Adrenal gland (tissue), 5 donors: ENCODE measurements around the gene NEDD9.

Source experiments
- POLR2A ChIP-seq, 2 donors: fragments of 450-650 bp; IDR thresholded peaks; one replicate each; pipeline ENCODE4 v1.6.1; 2017; ENCODE audit warnings: antibody characterized with exemption in 2 of 2, mild to moderate bottlenecking in 2 of 2, moderate library complexity in 1 of 2
- TF ChIP-seq, protein P1 (sequence below), 6 experiments: fragments of 450-650 bp in 4 of 6; fragments of 200-600 bp in 2 of 6; sonication (generic) in 1 of 6; IDR thresholded peaks; 1 replicate in 5 of 6; 2 replicates in 1 of 6; pipeline versions ENCODE4 v1.5.1 to v1.8.0; 2016 to 2021; ENCODE audit warnings: antibody characterized with exemption in 6 of 6, mild to moderate bottlenecking in 2 of 6, moderate library complexity in 1 of 6
- donor health status: DM: no; HTN: no; CAD: no.

DNA sequence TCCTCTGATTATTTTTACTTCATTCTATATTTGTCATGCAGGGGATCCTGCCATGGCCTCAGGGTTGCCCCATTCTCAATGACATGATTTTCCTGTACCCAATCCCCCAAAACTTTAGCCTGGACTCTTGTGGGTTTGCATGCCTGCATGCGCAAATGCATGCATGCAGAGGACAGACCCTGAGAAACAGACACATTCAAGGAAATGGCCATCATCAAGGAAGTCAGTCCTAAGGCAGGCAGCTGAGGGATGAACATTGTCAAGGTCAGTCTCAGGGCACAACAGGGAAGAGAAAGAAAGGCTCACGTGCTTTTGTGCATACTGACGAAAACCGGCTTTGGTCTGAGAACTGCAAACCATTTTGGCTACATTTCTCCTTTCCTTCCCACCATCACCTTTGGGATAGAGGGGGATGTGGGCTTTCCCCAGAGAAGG, 13.1 kb downstream of the NEDD9 start:
- TF ChIP-seq, protein P1, sequence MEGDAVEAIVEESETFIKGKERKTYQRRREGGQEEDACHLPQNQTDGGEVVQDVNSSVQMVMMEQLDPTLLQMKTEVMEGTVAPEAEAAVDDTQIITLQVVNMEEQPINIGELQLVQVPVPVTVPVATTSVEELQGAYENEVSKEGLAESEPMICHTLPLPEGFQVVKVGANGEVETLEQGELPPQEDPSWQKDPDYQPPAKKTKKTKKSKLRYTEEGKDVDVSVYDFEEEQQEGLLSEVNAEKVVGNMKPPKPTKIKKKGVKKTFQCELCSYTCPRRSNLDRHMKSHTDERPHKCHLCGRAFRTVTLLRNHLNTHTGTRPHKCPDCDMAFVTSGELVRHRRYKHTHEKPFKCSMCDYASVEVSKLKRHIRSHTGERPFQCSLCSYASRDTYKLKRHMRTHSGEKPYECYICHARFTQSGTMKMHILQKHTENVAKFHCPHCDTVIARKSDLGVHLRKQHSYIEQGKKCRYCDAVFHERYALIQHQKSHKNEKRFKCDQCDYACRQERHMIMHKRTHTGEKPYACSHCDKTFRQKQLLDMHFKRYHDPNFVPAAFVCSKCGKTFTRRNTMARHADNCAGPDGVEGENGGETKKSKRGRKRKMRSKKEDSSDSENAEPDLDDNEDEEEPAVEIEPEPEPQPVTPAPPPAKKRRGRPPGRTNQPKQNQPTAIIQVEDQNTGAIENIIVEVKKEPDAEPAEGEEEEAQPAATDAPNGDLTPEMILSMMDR (IDR thresholded peaks at IDR 0.05): no peak
- no peak for TF ChIP-seq POLR2A (IDR thresholded peaks at IDR 0.05)
